Esophagus (tissue), 2 donors: Measurements from ENCODE around the gene KCNK18. TPM values are rescaled to one million over a fixed set of nuclear protein-coding genes. Genes with fewer than 3 reads are reported as not detected.
A peak's percentile ranks its signal among the peaks of the same experiment; 100 is the strongest.
"Not testable (repeated sequence)": the region's sequence is repeated elsewhere in the genome, so short reads cannot be mapped to it uniquely, and the experiment has no call there.

ENCODE experiments used
- H3K27ac ChIP-seq, 2 donors: one replicate each; pipeline ENCODE4 v1.5.1; 2013; ENCODE audit warnings: low read depth in 2 of 2, mild to moderate bottlenecking in 2 of 2, inconsistent platforms in 1 of 2, low read length in 1 of 2, moderate library complexity in 1 of 2
- H3K27me3 ChIP-seq, 2 donors: one replicate each; pipeline ENCODE4 v1.6.1; 2013; ENCODE audit warnings: low read length in 2 of 2, control low read depth in 1 of 2, mild to moderate bottlenecking in 1 of 2; ENCODE audit not compliant: insufficient read depth in 2 of 2, control insufficient read depth in 1 of 2
- H3K36me3 ChIP-seq, 2 donors: one replicate each; pipeline ENCODE4 v1.6.1; 2013; ENCODE audit warnings: low read length in 1 of 2; ENCODE audit not compliant: control insufficient read depth in 2 of 2, insufficient read depth in 2 of 2
- H3K4me1 ChIP-seq, 2 donors: one replicate each; pipeline ENCODE4 v1.6.1; 2013; ENCODE audit warnings: low read length in 1 of 2; ENCODE audit not compliant: control insufficient read depth in 2 of 2, insufficient read depth in 2 of 2
- H3K4me3 ChIP-seq, 2 donors: one replicate each; pipeline ENCODE4 v1.5.1; 2013; ENCODE audit warnings: low read length in 2 of 2, mild to moderate bottlenecking in 2 of 2, low read depth in 1 of 2, moderate library complexity in 1 of 2
- H3K9me3 ChIP-seq, 2 donors: one replicate each; pipeline ENCODE4 v1.6.1; 2013; ENCODE audit warnings: mild to moderate bottlenecking in 2 of 2, low read depth in 1 of 2, low read length in 1 of 2, moderate library complexity in 1 of 2; ENCODE audit not compliant: control insufficient read depth in 2 of 2, insufficient read depth in 1 of 2
- WGBS, 2 donors: extraction: QIAGEN DNeasy Blood & Tissue Kit; methylation state at CpG; one replicate each; pipeline ENCODE4 v1.1.7; 2013; 5-methylcytosine and 5-hydroxymethylcytosine counted together
- polyA plus RNA-seq, 2 donors: library from polyadenylated mRNA; stranded (reverse); fragments of 200-250 nt; gene quantifications; one replicate each; pipeline ENCODE4 v1.2.3, GENCODE V29; 2013
- donor health status: healthy with polysubstance abuse.
- donor health status: Bipolar disorder and iron deficiency.

Gene KCNK18
- polyA plus RNA-seq, 2 donors: not detected

- H3K4me3 ChIP-seq, H3K4me1 ChIP-seq, H3K27ac ChIP-seq, H3K9me3 ChIP-seq, H3K27me3 ChIP-seq, H3K36me3 ChIP-seq: not testable (repeated sequence)
- 88 to 90% methylated on average over 4 of the region's 4 CpGs for WGBS, 2 donors
These were observed 32.8 kb downstream of the KCNK18 start for GRCh38 chr10:117230107-117230506.

GRCh38 chr10:117237401-117237991 is 40.2 kb downstream of the KCNK18 start:
- Histone ChIP-seq H3K4me3 (no peak overlapping the region), H3K27me3 (peaks cover 7 to 19% of the 10 kb centered on the region in 2 donors), H3K9me3 (no peaks in the 10 kb centered on the region), H3K4me1 (peaks cover 2 to 4% of the 10 kb centered on the region in 2 donors), H3K27ac (no peak overlapping the region), H3K36me3 (no peaks in the 10 kb centered on the region)
- WGBS, 2 donors: 79 to 85% methylated on average over 5 of the region's 5 CpGs

- Histone ChIP-seq H3K9me3 (no peaks in the 10 kb centered on the region), H3K4me3 (no peak overlapping the region), H3K4me1 (peaks cover 2 to 4% of the 10 kb centered on the region in 2 donors), H3K27ac (no peak overlapping the region), H3K36me3 (no peaks in the 10 kb centered on the region), H3K27me3 (peaks cover 7 to 19% of the 10 kb centered on the region in 2 donors)
- WGBS, 2 donors: 80 to 85% methylated on average over 8 of the region's 8 CpGs
These were observed 41.8 kb downstream of the KCNK18 start for GRCh38 chr10:117239051-117239450.

- Histone ChIP-seq H3K4me3 (no peak overlapping the region), H3K9me3 (no peaks in the 10 kb centered on the region), H3K4me1 (peaks cover 2 to 4% of the 10 kb centered on the region in 2 donors), H3K27ac (no peak overlapping the region), H3K36me3 (no peaks in the 10 kb centered on the region), H3K27me3 (peaks cover 7 to 19% of the 10 kb centered on the region in 2 donors)
- WGBS, 2 donors: 56 to 59% methylated on average over 15 of the region's 15 CpGs
These were observed 42.7 kb downstream of the KCNK18 start for GRCh38 chr10:117239721-117240620.

- Histone ChIP-seq H3K4me3 (peak within 1 kb of the TSS in 1 of 2 donors; percentile 0), H3K4me1 (peaks cover 4% of the 10 kb centered on the region in 2 donors), H3K36me3 (no peaks in the 10 kb centered on the region), H3K27me3 (peaks cover 7 to 19% of the 10 kb centered on the region in 2 donors), H3K9me3 (no peaks in the 10 kb centered on the region), H3K27ac (no peak within 1 kb of the TSS)
- 3 to 5% methylated on average over 78 to 93 of the region's 93 CpGs for WGBS, 2 donors
These were observed 43.6 kb downstream of the KCNK18 start, which contains the start of gene SLC18A2 for GRCh38 chr10:117240621-117241529. Gene SLC18A2 (plus strand): TSS chr10:117241114. CDS start chr10:117241694, 580 bp downstream.

- 7 to 11% methylated on average over 40 to 56 of the region's 56 CpGs for WGBS, 2 donors
- Histone ChIP-seq H3K4me1 (peaks cover 4% of the 10 kb centered on the region in 2 donors), H3K4me3 (peak overlapping the region in 1 of 2 donors; percentile 0), H3K27me3 (peaks cover 5 to 19% of the 10 kb centered on the region in 2 donors), H3K27ac (no peak overlapping the region), H3K36me3 (no peaks in the 10 kb centered on the region), H3K9me3 (no peaks in the 10 kb centered on the region)
These were observed 44.5 kb downstream of the KCNK18 start for GRCh38 chr10:117241541-117242462.

- peaks cover 3 to 19% of the 10 kb centered on the region in 2 donors for H3K27me3 ChIP-seq
- no peak overlapping the region for H3K4me3 ChIP-seq
- H3K9me3 ChIP-seq: no peaks in the 10 kb centered on the region
- no peak overlapping the region for H3K27ac ChIP-seq
- 86 to 88% methylated on average over 8 of the region's 8 CpGs for WGBS, 2 donors
- H3K36me3 ChIP-seq: no peaks in the 10 kb centered on the region
- peaks cover 4% of the 10 kb centered on the region in 2 donors for H3K4me1 ChIP-seq
These were observed 45.2 kb downstream of the KCNK18 start for GRCh38 chr10:117242463-117242832.

- Histone ChIP-seq H3K4me1 (peaks cover 0 to 1% of the 10 kb centered on the region in 2 donors), H3K9me3 (no peaks in the 10 kb centered on the region), H3K36me3 (no peaks in the 10 kb centered on the region), H3K4me3 (no peak overlapping the region), H3K27me3 (no peaks in the 10 kb centered on the region), H3K27ac (no peak overlapping the region)
- 74 to 77% methylated on average over 3 of the region's 3 CpGs for WGBS, 2 donors
These were observed 49.8 kb downstream of the KCNK18 start for GRCh38 chr10:117246997-117247671.
